Body of pancreas (tissue), 4 donors: ENCODE measurements around the gene PLXNA1. TPM values are rescaled to one million over a fixed set of nuclear protein-coding genes. Genes with fewer than 3 reads are reported as not detected.

Experiments used
- ATAC-seq: fragments of 150-250 bp; one replicate; pipeline ENCODE4 v1.9.1; 2016
- DNase-seq, 4 donors: peaks; one replicate each; pipeline ENCODE4 v3.0.0-alpha.2; 2019
- H3K27ac ChIP-seq, 4 donors: fragments of 200-600 bp; sonication (generic); 1 replicate in 3 of 4; 2 replicates in 1 of 4; pipeline versions ENCODE4 v1.5.1 to v1.6.1; 2016 to 2019; ENCODE audit warnings: mild to moderate bottlenecking in 1 of 4, mixed read lengths in 1 of 4, moderate library complexity in 1 of 4
- H3K27me3 ChIP-seq, 2 donors: fragments of 200-600 bp; sonication (generic); one replicate each; pipeline ENCODE4 v1.6.0; 2016; ENCODE audit warnings: mild to moderate bottlenecking in 1 of 2
- H3K36me3 ChIP-seq, 2 donors: fragments of 200-600 bp; sonication (generic); replicated peaks in 1 of 2; 2 replicates each; pipeline ENCODE4 v1.5.1; 2016; ENCODE audit warnings: low read depth in 2 of 2; ENCODE audit not compliant: insufficient read depth in 1 of 2
- H3K4me1 ChIP-seq: fragments of 200-600 bp; sonication (generic); one replicate; pipeline ENCODE4 v1.6.0; 2016
- H3K4me3 ChIP-seq, 2 donors: fragments of 200-600 bp; sonication (generic); 1 replicate in 1 of 2; 2 replicates in 1 of 2; pipeline ENCODE4 v1.5.1; 2016 to 2019
- H3K9me3 ChIP-seq, 3 donors: fragments of 200-600 bp; sonication (generic); 1 replicate in 2 of 3; 2 replicates in 1 of 3; pipeline ENCODE4 v1.5.1; 2016
- CTCF ChIP-seq, 7 experiments: fragments of 450-650 bp in 4 of 7; fragments of 200-600 bp in 3 of 7; sonication (generic) in 3 of 7; IDR thresholded peaks; one replicate each; pipeline ENCODE4 v1.5.1; 2016 to 2019; ENCODE audit warnings: antibody characterized with exemption in 7 of 7
- POLR2A ChIP-seq, 3 donors: fragments of 450-650 bp; IDR thresholded peaks; one replicate each; pipeline ENCODE4 v1.6.1; 2016; ENCODE audit warnings: antibody characterized with exemption in 3 of 3, mild to moderate bottlenecking in 2 of 3
- WGBS, 2 donors: methylation state at CpG; one replicate each; pipeline ENCODE4 v1.1.5; 2017; 5-methylcytosine and 5-hydroxymethylcytosine counted together
- intact Hi-C: fragments of 100-400 bp; cut with DNase I; formaldehyde crosslinking; loops from one replicate; pipeline ENCODE4 v1.15.1; 2023
- total RNA-seq, 2 donors: library from RNA; depleted of rRNA; stranded (reverse); fragments of >200 nt; gene quantifications; one replicate each; pipeline ENCODE4 v1.1.0, GENCODE V29; 2016

The PLXNA1 gene
- total RNA-seq, 2 donors from 2014 or later, result 13.2 to 25.1 TPM

GRCh38 chr3:126939733-126940132 is 43.2 kb upstream of the PLXNA1 start:
- no peak for DNase-seq
- 74 to 83% methylated on average over 3 of the region's 3 CpGs for WGBS, 2 donors
- Histone ChIP-seq H3K4me3 (no peak overlapping the region), H3K27me3 (no peaks in the 10 kb centered on the region), H3K36me3 (no peaks in the 10 kb centered on the region), H3K27ac (no peak overlapping the region), H3K9me3 (no peaks in the 10 kb centered on the region), H3K4me1 (no peaks in the 10 kb centered on the region)
- TF ChIP-seq POLR2A (IDR thresholded peaks at IDR 0.05) (no peak), CTCF (IDR thresholded peaks at IDR 0.05) (no peak)
- intact Hi-C loops, result no loop called here
- ATAC-seq, result no peak

GRCh38 chr3:126941721-126942270 is 41.1 kb upstream of the PLXNA1 start:
- intact Hi-C loops, result no loop called here
- no peak for TF ChIP-seq POLR2A (IDR thresholded peaks at IDR 0.05)
- TF ChIP-seq CTCF (IDR thresholded peaks at IDR 0.05), result no peak
- Histone ChIP-seq H3K27me3 (no peaks in the 10 kb centered on the region), H3K36me3 (no peaks in the 10 kb centered on the region), H3K27ac (no peak overlapping the region), H3K9me3 (no peaks in the 10 kb centered on the region), H3K4me1 (no peaks in the 10 kb centered on the region), H3K4me3 (no peak overlapping the region)
- DNase-seq (no peak), ATAC-seq (no peak)
- WGBS, 2 donors, result 82 to 85% methylated on average over 4 to 5 of the region's 5 CpGs

GRCh38 chr3:126944089-126944965 is 38.6 kb upstream of the PLXNA1 start:
- Histone ChIP-seq H3K27ac (no peak overlapping the region), H3K4me3 (no peak overlapping the region), H3K27me3 (no peaks in the 10 kb centered on the region), H3K36me3 (no peaks in the 10 kb centered on the region), H3K9me3 (no peaks in the 10 kb centered on the region), H3K4me1 (no peaks in the 10 kb centered on the region)
- DNase-seq (no peak), ATAC-seq (no peak)
- TF ChIP-seq CTCF (IDR thresholded peaks at IDR 0.05) (no peak), POLR2A (IDR thresholded peaks at IDR 0.05) (no peak)
- intact Hi-C loops, result no loop called here
- WGBS, 2 donors, result 90 to 92% methylated on average over 12 of the region's 12 CpGs

- WGBS, 2 donors, result 84 to 85% methylated on average over 17 of the region's 17 CpGs
- Histone ChIP-seq H3K36me3 (no peaks in the 10 kb centered on the region), H3K27ac (no peak overlapping the region), H3K27me3 (no peaks in the 10 kb centered on the region), H3K4me1 (no peaks in the 10 kb centered on the region), H3K9me3 (no peaks in the 10 kb centered on the region), H3K4me3 (no peak overlapping the region)
- DNase-seq (no peak), ATAC-seq (no peak)
- TF ChIP-seq CTCF (IDR thresholded peaks at IDR 0.05), result no peak
- TF ChIP-seq POLR2A (IDR thresholded peaks at IDR 0.05), result no peak
- intact Hi-C loops, result no loop called here
Measured at GRCh38 chr3:126945171-126945721, 37.7 kb upstream of the PLXNA1 start.
